ENCODE measurements around the gene BCOR.
A peak's percentile ranks its signal among the peaks of the same experiment; 100 is the strongest.

- TF ChIP-seq CTCF (IDR thresholded peaks at IDR 0.05; ENCODE audit: borderline replicate concordance, extremely low read depth, low read length, poor library complexity, severe bottlenecking) (peak; percentile 6), EZH2 (IDR thresholded peaks at IDR 0.05; ENCODE audit: borderline replicate concordance, low read depth, low read length, severe bottlenecking) (no peak)
Observed at GRCh38 chrX:40098264-40099054, 701 bp upstream of the BCOR start.

All from DND-41 (cell line).